ENCODE results near the gene GPS1.

DNA sequence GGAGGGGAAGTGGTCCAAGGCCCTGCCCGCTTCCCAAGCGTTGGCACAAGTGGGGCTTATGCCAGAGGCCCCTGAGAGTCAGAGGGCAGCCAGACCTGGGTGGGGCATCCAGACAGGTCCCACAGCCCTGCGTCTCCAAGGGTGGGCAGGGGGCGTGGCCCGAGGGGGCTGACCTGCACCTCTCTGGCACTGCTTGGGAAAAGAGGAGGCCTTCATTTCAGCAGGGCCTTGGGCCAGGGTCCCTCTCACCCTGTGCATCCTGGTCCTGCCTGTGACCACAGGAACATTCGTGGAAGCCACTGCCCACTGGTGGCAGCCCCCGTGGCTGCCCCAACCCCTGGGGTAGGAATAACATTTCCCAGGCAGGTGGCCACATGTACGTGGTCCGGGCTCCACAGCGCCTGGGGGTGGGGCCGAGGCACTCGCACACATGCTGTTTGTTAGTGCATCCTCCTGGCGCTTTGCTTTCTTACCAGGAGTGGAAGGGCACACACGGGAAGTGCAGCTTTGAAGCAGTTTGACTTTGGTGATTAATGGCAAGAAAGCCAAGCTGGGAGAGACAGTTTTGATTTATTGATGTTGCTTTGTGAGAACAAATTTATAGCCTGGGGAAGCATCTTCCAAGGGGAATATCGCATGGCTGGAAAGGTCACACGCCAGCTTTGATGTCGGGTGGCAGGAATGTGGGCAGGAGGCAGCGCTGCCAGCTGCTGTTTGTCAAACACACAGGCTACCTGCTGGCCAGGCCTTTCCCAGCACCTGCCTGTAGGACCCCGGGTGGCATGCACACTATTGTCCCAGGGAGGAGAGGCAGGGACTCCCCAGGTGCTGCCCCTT, 33.3 kb upstream of the GPS1 start:
- TF ChIP-seq, protein P1, sequence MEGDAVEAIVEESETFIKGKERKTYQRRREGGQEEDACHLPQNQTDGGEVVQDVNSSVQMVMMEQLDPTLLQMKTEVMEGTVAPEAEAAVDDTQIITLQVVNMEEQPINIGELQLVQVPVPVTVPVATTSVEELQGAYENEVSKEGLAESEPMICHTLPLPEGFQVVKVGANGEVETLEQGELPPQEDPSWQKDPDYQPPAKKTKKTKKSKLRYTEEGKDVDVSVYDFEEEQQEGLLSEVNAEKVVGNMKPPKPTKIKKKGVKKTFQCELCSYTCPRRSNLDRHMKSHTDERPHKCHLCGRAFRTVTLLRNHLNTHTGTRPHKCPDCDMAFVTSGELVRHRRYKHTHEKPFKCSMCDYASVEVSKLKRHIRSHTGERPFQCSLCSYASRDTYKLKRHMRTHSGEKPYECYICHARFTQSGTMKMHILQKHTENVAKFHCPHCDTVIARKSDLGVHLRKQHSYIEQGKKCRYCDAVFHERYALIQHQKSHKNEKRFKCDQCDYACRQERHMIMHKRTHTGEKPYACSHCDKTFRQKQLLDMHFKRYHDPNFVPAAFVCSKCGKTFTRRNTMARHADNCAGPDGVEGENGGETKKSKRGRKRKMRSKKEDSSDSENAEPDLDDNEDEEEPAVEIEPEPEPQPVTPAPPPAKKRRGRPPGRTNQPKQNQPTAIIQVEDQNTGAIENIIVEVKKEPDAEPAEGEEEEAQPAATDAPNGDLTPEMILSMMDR (IDR thresholded peaks at IDR 0.05; ENCODE audit: low read depth, low read length, poor library complexity, severe bottlenecking) = no peak
- no peak for TF ChIP-seq EZH2phosphoT487 (IDR thresholded peaks at IDR 0.05; ENCODE audit: borderline replicate concordance, low read length)

Measured in DOHH2 (cell line).